HUES6 (cell line): ENCODE data around the gene PHACTR3.

Experiments used
- H3K27ac ChIP-seq: 2 replicates; pipeline ENCODE4 v1.7.0; 2013; ENCODE audit warnings: low read depth, mild to moderate bottlenecking, low read length, inconsistent platforms
- H3K27me3 ChIP-seq: 2 replicates; pipeline ENCODE4 v1.6.1; 2013; ENCODE audit warnings: low read length; ENCODE audit not compliant: control insufficient read depth, insufficient read depth
- H3K36me3 ChIP-seq: 2 replicates; pipeline ENCODE4 v1.6.1; 2013; ENCODE audit warnings: low read length; ENCODE audit not compliant: control insufficient read depth, insufficient read depth
- H3K4me1 ChIP-seq: 2 replicates; pipeline ENCODE4 v1.6.1; 2013; ENCODE audit warnings: low read length; ENCODE audit not compliant: control insufficient read depth, insufficient read depth
- H3K4me3 ChIP-seq: 2 replicates; pipeline ENCODE4 v1.5.1; 2013; ENCODE audit warnings: low read depth, low read length
- H3K9ac ChIP-seq: one replicate; pipeline ENCODE4 v1.6.1; 2013; ENCODE audit warnings: mild to moderate bottlenecking, low read length
- H3K9me3 ChIP-seq: 2 replicates; pipeline ENCODE4 v1.6.1; 2013; ENCODE audit warnings: low read depth, low read length; ENCODE audit not compliant: control insufficient read depth, insufficient read depth

Gene PHACTR3

DNA sequence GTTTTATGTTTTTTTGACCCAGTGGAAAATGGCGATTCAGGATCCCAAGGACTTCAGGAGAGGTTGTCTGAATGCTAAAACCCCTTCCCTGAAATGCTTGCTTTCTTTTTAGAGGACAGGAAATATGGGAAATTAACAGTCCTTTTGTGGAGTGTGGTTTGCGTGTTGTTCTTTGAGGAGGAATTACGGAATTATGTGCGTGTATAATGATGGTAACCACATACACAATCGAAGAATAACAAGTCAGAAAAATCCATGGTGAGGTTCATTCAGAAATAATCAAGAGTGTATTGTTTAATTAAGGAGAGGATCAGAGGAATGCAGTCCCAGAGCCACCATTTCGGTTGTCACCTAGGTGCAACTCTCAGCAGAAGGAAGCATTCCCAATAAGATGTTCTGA is 73.2 kb downstream of the PHACTR3 start:
- H3K36me3 ChIP-seq = no peaks in the 10 kb centered on the region
- H3K27me3 ChIP-seq = peaks cover 71% of the 10 kb centered on the region
- H3K9ac ChIP-seq = no peak overlapping the region
- H3K4me3 ChIP-seq = no peak overlapping the region
- H3K27ac ChIP-seq = no peak overlapping the region
- no peaks in the 10 kb centered on the region for H3K9me3 ChIP-seq
- no peaks in the 10 kb centered on the region for H3K4me1 ChIP-seq

DNA sequence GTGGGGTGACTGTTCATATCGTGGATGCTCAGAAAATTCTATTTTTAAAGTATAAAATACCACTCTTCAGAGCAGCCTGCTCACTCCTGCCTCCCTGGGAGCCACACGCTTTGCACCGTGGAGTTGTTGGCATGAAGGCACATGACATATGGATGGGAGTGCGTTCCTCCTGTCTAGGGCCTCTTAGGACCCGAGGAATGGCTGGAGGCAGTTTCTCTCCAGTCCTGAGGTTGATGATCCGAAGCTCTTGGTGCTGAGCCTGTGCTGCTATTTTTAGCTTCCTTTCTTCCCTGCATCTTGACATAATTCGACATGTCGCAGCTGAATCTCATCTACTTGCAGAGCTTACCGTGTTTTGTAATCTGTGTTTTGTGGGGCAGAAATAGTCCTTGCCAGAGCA is 73.9 kb downstream of the PHACTR3 start:
- Histone ChIP-seq H3K4me1 (no peaks in the 10 kb centered on the region), H3K4me3 (no peak overlapping the region), H3K27ac (no peak overlapping the region), H3K9ac (no peak overlapping the region), H3K27me3 (peaks cover 73% of the 10 kb centered on the region), H3K36me3 (no peaks in the 10 kb centered on the region), H3K9me3 (no peaks in the 10 kb centered on the region)

DNA sequence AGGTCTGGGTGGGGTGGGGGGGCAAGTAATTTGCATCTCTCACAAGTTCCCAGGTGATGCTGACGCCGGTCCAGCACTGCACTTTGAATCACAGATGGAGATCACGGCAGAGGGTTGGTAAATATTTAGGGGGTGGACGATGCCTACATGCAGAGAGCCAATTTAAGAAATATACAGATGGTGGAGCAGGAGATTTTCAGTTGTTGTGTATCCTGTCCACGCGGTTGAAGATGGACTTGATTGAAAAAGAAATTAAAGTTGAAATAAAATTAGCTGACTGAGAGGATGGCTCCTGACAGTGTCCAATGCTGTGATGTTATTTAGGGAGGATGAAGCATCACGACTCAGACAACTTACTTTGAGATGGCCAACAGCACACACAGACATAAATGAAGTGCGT is 74.6 kb downstream of the PHACTR3 start:
- Histone ChIP-seq H3K4me3 (no peak overlapping the region), H3K9ac (no peak overlapping the region), H3K9me3 (no peaks in the 10 kb centered on the region), H3K27ac (no peak overlapping the region), H3K27me3 (peaks cover 72% of the 10 kb centered on the region), H3K36me3 (no peaks in the 10 kb centered on the region), H3K4me1 (no peaks in the 10 kb centered on the region)

DNA sequence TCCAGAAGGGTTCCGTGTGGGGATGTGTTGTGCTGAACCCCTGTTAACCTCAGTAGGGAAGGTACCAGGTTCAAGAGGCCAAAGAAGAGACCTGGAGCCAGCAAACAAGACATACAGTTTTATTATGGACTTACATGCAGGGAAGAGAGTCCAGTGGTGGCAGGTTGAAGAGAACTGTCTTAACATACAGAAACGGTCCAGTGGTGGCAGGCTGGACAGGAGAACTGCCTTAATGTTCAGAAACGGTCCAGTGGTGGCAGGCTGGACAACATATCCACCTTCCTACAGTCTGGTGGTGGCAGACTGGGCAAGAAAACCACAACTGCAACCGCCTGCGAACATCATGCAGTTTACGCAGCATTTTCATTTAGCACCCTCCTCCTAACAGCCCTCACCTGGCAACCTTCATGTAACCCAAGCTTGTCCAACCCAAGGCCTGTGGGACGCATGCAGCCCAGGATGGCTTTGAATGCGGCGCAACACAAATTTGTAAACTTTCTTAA is 75.9 kb downstream of the PHACTR3 start:
- no peak overlapping the region for H3K9ac ChIP-seq
- H3K9me3 ChIP-seq = no peaks in the 10 kb centered on the region
- peaks cover 65% of the 10 kb centered on the region for H3K27me3 ChIP-seq
- no peak overlapping the region for H3K27ac ChIP-seq
- H3K4me3 ChIP-seq = no peak overlapping the region
- H3K4me1 ChIP-seq = no peaks in the 10 kb centered on the region
- no peaks in the 10 kb centered on the region for H3K36me3 ChIP-seq

DNA sequence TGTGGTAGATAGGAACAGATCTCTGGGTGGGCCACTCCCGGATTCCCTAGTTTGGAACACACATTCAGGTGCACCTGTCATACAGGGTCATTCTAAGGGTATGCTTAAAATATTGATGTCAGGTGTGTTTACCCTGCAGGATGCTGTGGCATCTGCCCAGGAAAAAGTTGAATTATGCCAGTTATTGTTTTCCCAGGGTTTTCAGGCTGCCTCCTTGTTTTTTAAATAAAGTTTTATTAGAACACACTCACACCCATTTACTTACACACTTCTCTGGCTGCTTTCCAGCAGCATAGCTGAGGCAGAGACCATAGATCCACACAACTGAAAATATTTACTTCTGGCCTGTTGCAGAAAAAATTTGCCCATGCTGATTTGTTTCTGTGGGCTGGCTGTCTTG is 76.5 kb downstream of the PHACTR3 start:
- peaks cover 62% of the 10 kb centered on the region for H3K27me3 ChIP-seq

DNA sequence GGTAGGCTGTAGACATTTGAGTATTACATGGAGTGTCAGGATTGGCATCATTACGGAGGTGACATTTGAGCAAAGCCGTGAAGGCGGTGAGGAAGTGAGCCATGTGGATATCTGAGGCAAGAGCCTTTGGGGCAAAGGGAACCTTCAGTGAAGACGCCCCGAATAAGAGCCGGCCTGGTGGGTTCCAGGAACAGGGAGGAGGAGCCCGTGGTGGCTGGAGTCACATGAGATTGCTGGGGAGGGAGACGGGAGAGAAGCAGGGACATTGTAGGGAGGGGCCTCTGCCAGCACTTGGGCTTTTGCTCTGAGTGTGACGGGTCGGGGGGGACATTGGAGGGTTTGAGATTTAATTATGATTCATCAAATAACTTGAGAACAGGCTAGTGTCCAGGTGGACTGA is 78.3 kb downstream of the PHACTR3 start:
- H3K4me3 ChIP-seq = no peak overlapping the region
- H3K4me1 ChIP-seq = no peaks in the 10 kb centered on the region
- no peak overlapping the region for H3K9ac ChIP-seq
- H3K27ac ChIP-seq = no peak overlapping the region
- peaks cover 9% of the 10 kb centered on the region; the same call in 1 of the 2 replicates for H3K9me3 ChIP-seq
- no peaks in the 10 kb centered on the region for H3K36me3 ChIP-seq
- peaks cover 48% of the 10 kb centered on the region for H3K27me3 ChIP-seq

More for the DNA sequence above, 76.5 kb downstream of the PHACTR3 start:
- no peaks in the 10 kb centered on the region for H3K9me3 ChIP-seq
- no peak overlapping the region for H3K27ac ChIP-seq
- no peaks in the 10 kb centered on the region for H3K36me3 ChIP-seq
- no peak overlapping the region for H3K9ac ChIP-seq
- H3K4me3 ChIP-seq = no peak overlapping the region
- no peaks in the 10 kb centered on the region for H3K4me1 ChIP-seq

DNA sequence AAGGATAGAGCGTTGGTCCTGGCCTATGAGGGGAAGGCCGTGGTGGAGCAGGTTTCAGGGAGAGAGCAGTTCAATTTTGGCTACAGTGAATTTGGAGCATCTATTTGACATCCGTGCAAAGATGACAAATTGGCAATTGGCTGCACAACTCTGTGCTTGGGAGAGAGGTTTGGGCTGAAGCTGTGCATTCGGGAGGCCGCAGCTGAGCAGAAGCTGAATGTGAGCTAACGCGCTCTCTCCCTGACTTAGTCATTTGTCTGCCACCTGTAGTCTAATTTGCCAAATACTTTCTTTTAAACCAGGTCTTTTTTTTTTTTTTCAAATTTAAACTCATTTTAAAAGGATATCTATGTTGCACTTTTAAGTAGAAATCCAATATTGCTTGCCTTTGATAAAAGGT is 78.8 kb downstream of the PHACTR3 start:
- Histone ChIP-seq H3K27me3 (peaks cover 43% of the 10 kb centered on the region), H3K36me3 (no peaks in the 10 kb centered on the region), H3K4me1 (no peaks in the 10 kb centered on the region), H3K4me3 (no peak overlapping the region), H3K9me3 (peaks cover 9% of the 10 kb centered on the region; the same call in 1 of the 2 replicates), H3K27ac (no peak overlapping the region), H3K9ac (no peak overlapping the region)

DNA sequence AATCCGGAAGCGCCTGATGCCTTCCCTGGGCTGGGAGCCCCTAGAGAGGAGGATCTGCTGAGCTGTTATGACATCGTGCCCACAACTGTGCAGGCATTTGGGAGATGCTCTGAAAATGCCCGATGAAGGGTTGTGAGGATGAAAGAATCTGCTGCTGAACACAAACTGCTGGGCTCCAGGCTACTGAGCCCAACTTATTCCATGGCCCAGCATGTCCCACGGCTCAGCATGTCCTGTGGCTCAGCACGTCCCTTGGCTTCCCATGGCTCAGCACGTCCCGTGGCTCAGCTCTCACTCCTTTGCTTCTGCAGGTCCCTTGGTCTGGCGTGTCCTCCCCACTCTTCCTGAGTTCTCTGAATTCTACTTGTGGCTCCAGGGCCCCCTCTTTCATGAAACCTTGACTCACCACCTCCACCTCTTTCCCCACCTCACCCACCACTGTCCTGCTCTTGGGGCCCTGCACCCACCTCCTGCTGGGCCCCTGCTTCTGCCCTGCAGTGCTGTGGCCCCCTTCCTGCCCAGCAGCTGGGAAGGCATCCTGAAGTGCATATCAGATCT is 80.4 kb downstream of the PHACTR3 start:
- peaks cover 9% of the 10 kb centered on the region; the same call in 1 of the 2 replicates for H3K9me3 ChIP-seq
- H3K4me1 ChIP-seq = no peaks in the 10 kb centered on the region
- no peak overlapping the region for H3K9ac ChIP-seq
- peaks cover 43% of the 10 kb centered on the region for H3K27me3 ChIP-seq
- H3K27ac ChIP-seq = no peak overlapping the region
- no peaks in the 10 kb centered on the region for H3K36me3 ChIP-seq
- H3K4me3 ChIP-seq = no peak overlapping the region

DNA sequence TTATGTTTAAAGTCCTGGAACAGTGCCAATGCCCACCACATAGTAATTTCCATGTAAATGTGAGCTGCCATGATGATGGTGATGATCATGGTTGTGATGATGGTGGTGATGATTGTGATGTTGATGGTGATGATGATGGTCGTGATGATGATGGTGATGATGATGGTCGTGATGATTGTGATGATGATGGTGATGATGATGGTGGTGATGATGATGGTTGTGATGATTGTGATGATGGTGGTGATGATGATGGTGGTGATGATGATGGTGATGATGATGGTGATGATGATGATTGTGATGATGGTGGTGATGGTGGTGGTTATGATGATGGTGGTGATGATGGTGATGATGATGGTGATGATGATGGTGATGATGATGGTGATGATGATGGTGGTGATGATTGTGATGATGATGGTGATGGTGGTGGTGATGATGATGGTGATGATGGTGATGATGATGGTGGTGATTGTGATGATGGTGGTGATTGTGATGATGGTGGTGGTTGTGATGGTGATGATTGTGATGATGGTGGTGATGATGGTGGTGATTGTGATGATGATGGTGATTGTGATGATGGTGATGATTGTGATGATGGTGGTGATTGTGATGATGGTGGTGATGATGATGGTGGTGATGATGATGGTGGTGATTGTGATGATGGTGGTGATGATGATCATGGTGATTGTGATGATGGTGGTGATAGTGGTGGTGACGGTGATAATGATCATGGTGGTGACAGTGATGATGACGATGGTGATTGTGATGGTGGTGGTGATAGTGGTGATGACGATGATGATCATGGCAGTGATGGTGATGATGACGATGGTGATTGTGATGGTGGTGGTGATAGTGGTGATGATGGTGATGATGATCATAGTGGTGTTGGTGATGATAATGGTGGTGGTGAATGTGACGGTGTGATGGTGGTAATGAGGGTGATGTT is 82.3 kb downstream of the PHACTR3 start:
- Histone ChIP-seq H3K4me3 (no peak overlapping the region), H3K27me3 (peaks cover 51% of the 10 kb centered on the region), H3K27ac (no peak overlapping the region), H3K9me3 (peaks cover 9% of the 10 kb centered on the region; the same call in 1 of the 2 replicates), H3K36me3 (no peaks in the 10 kb centered on the region), H3K4me1 (no peaks in the 10 kb centered on the region), H3K9ac (no peak overlapping the region)

DNA sequence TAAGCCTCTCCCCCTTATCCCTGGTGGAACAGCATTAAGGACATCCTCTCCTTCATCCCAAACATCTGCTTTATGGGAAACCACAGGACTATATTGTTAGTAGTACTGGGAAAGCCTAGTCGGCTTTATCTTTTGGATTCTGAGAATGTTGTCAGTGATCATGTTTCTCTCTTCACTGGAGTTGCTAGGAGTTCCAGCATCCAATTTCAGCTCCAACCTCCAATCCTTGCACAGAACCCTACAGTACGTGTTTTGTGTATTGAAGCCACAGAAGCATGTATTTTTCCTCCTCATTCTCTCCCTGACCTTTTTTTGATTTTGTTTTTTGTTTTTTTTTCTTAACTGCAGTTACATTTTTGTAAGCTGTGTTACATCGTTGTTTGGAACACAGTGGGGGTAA is 84.0 kb downstream of the PHACTR3 start:
- no peaks in the 10 kb centered on the region for H3K4me1 ChIP-seq
- no peak overlapping the region for H3K27ac ChIP-seq
- peaks cover 60% of the 10 kb centered on the region for H3K27me3 ChIP-seq
- H3K9me3 ChIP-seq = peaks cover 9% of the 10 kb centered on the region; the same call in 1 of the 2 replicates
- H3K36me3 ChIP-seq = no peaks in the 10 kb centered on the region
- no peak overlapping the region for H3K4me3 ChIP-seq
- no peak overlapping the region for H3K9ac ChIP-seq

DNA sequence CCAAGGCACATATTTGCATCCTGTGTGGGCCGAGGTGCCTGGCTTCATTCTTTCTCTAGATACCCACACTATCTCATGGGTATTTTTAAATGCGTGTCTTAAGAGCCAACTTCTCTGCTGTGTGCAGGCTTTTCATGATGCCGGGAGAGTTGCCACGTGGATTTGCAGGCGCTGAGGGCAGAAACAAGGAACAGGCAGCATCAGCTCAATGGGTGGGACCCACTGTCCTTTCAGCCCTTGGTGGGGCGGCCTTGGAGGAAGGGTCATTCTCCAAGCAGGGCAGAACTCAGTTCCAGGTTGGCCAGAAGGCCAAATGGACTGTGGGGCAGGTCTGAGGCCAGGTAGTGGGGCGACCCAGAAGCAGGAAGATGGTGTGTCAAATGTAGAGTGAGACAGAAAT is 84.7 kb downstream of the PHACTR3 start:
- H3K27ac ChIP-seq = no peak overlapping the region
- H3K27me3 ChIP-seq = peaks cover 57% of the 10 kb centered on the region

More for the DNA sequence above, 84.7 kb downstream of the PHACTR3 start:
- Histone ChIP-seq H3K36me3 (no peaks in the 10 kb centered on the region), H3K9me3 (peaks cover 9% of the 10 kb centered on the region; the same call in 1 of the 2 replicates), H3K4me1 (no peaks in the 10 kb centered on the region), H3K9ac (no peak overlapping the region), H3K4me3 (no peak overlapping the region)
